VCaP (cell line): ENCODE measurements around the gene CDK15.
"Not testable (repeated sequence)": the region's sequence is repeated elsewhere in the genome, so short reads cannot be mapped to it uniquely, and the experiment has no call there.

Source experiments
- H3K27ac ChIP-seq: fragments of 450-650 bp; 2 replicates; pipeline ENCODE4 v1.5.1; 2017
- TF ChIP-seq, protein P1 (sequence below): fragments of 450-650 bp; conservative IDR thresholded peaks from 2 replicates; pipeline ENCODE4 v1.5.1; 2017; ENCODE audit warnings: mild to moderate bottlenecking, moderate library complexity

CDK15 gene

DNA sequence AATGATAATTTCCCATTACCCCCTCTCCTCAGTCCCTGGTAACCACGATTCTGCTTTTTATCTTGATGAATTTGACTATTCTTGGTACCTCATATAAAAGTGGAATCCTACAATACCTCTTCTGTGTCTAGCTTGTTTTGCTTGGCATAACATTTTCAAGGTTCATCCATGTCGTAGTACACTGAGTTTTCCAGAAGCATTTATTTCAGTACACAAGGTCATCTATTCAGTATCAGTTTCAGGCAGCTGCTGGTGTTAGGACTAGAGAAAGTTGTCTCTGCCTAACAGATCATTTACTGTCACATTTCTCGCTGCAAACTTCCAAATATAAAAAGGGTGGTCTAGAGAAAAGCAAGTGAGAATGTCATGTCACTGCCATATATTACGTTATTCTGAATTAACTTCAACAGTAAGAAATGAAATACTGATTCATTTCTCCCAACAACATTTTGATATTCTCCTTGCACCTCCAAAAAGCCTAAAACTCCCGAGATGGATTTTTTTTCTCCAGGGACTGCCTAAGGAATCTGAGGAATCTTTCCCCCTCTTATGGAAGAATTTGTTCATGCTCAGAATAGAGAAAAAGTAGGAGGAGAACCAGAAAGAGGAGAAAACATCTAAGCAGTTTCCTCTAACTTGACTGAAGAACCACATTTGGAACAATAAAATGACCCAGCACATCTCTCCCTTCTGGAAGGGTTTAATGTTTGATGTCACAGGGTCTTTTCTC is 36.0 kb downstream of the CDK15 start:
- TF ChIP-seq, protein P1, sequence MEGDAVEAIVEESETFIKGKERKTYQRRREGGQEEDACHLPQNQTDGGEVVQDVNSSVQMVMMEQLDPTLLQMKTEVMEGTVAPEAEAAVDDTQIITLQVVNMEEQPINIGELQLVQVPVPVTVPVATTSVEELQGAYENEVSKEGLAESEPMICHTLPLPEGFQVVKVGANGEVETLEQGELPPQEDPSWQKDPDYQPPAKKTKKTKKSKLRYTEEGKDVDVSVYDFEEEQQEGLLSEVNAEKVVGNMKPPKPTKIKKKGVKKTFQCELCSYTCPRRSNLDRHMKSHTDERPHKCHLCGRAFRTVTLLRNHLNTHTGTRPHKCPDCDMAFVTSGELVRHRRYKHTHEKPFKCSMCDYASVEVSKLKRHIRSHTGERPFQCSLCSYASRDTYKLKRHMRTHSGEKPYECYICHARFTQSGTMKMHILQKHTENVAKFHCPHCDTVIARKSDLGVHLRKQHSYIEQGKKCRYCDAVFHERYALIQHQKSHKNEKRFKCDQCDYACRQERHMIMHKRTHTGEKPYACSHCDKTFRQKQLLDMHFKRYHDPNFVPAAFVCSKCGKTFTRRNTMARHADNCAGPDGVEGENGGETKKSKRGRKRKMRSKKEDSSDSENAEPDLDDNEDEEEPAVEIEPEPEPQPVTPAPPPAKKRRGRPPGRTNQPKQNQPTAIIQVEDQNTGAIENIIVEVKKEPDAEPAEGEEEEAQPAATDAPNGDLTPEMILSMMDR = no peak
- no peak overlapping the region for H3K27ac ChIP-seq

DNA sequence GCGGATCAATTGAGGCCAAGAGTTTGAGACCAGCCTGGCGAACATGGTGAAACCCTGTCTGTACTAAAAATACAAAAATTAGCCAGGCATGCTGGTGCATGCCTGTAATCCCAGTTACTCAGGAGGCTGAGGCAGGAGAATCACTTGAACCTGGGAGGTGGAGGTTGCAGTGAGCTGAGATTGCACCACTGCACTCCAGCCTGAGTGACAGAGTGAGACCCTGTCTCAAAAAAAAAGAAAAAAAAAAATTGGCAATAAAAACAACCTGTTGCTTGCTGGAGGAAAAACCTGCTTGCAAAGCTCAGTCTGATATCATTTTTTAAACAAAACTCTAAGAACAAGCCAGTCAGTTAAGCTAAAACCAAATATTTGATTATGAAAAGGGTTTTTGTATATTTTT is 38.6 kb downstream of the CDK15 start:
- H3K27ac ChIP-seq = not testable (repeated sequence)

DNA sequence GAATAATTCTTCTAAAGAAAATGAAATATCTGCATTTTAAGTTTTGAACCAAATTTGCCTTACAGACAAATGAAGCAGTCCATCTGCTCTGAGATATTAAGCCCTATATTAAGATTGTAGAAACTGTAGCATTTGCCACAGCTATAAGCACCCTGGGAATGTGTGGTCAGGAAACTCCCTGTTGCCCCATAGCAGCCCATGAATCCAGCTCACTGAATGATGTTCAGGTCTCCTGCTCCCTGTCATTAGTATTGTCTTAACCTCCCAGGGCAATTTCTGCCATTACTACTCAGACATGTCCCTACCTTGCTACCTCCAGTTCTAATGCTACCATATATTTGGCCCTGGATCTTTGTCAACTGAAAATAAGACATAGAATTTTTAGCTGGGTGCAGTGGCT is 41.1 kb downstream of the CDK15 start:
- TF ChIP-seq, protein P1 = no peak
- H3K27ac ChIP-seq = no peak overlapping the region

DNA sequence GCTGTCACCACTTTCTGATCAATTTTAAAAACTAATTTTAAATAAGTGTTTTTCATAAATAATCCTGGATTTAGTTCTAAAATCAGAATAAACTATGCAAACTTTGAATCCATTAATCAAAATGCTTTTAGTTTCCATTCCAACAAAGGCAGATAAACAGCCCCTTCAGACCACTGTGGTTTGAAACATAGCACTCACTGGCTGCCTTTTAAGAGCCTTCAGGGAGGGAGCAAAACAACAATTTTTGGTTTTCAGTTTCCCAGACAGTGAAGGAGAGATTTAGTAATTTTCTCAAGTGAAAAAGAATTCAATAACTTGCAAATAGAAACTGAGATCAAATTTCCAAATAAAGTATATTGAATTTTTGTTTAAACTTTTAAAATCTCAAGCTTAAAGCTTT is 46.1 kb downstream of the CDK15 start:
- TF ChIP-seq, protein P1 = no peak
- H3K27ac ChIP-seq = no peak overlapping the region

DNA sequence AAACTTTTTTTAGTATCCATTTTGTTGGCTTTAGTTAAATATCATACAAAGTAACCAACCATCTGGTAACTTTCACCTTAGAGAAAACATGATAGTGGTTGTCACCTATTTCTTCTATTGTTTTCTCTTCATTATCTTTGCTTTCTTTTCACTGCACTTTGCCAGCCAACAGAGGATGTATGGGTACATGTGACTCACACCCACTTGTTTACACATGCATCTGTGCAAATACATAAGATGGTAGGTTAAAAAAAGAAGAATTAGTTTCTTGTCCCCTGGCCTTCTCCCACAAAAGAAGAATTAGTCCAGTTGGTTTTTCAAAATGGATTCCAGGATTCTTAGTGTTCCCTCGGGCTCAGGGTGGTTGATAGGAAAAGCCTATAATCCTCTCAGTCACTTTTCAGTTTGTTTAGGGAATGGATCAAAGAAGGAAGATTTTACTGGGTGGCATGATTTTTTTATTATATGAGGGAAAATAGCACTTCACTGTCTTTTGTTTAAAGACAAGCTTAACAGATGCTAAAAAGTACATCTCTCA is 46.6 kb downstream of the CDK15 start:
- TF ChIP-seq, protein P1 = no peak
- H3K27ac ChIP-seq = no peak overlapping the region

DNA sequence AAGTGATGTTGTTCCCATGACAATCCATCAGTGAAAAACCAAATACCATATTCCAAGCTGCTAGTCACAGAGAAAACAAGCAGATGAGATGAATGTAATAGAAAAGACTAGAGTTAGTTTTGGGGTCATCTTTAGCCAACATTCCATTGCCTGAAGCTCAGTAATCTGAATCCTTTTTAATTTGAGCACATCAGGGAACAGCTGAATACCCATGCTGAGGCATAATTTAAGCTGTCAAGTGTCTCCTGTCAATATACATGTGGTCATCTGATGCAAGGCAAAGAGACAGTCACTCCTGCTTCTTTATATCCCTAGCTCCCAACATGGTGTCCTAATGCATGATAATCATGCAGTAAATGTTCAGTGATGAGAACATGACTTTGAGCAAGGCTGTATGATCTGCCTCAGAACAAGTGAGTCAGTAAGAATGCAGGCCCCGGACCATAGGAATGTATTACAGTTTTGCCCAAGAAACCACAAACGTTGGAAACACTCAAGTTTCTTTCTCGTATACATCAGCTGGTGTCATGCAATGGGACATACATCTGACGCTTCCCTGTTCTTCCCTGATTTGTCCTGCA is 48.0 kb downstream of the CDK15 start:
- TF ChIP-seq, protein P1 = no peak
- no peak overlapping the region for H3K27ac ChIP-seq

DNA sequence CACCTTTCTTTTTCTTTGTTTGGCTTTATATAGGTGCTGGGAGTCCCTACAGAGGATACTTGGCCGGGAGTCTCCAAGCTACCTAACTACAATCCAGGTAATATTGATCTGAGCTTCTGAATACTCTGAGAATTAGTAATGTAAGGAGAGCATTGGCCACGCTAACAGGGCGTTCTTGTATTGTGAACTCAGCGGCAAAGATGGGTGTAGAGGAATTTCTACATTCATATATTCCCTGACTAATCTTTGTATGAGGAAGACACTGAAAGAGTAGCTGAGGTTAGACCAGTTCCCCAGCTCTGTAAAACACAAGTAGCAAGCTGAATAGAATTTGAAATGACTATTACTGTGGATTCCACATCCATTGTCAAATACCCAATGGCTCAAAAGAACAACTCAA is 48.5 kb downstream of the CDK15 start:
- no peak overlapping the region for H3K27ac ChIP-seq
- TF ChIP-seq, protein P1 = no peak

DNA sequence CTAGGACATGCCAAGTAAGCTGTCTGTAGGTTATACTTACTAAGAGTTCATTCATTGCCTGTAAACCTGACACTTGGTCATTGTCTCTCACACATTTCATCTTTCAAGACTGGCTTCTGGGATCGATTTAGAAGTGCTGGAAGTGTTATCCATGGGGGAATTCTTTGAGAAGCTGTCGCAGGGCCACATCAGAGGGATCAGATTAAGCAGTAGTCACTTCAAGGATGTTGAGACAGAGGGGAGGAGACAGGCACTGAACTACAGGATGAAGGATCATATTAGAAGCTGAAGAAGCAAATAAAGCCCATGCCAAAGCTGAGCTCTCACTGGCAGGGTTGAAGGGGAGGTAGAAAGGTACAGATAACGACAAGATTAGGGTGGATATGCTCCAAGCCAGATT is 49.0 kb downstream of the CDK15 start:
- TF ChIP-seq, protein P1 = no peak
- no peak overlapping the region for H3K27ac ChIP-seq
